SK-N-SH (cell line): ENCODE results near the gene IL1R2. TPM values are rescaled to one million over a fixed set of nuclear protein-coding genes. Genes with fewer than 3 reads are reported as not detected.

Experiments
- CTCF ChIA-PET: fragments of 300-600, 350-600 bp; formaldehyde crosslinking; extraction: SDS; loops from one replicate; lab custom pipeline; 2021; lab: Yijun Ruan, JAX
- POLR2A ChIA-PET: fragments of 350-600 bp; sonication (Branson Sonifier 250); formaldehyde crosslinking; extraction: SDS; loops from one replicate; lab custom pipeline; 2020; ENCODE audit warnings: antibody characterized with exemption, inconsistent platforms; lab: Yijun Ruan, JAX
- DNase-seq: peaks from one replicate; pipeline ENCODE4 v3.0.0; 2012
- H2AFZ ChIP-seq: fragments of 200-600 bp; sonication (generic); 2 replicates; pipeline ENCODE4 v1.8.1; 2016; ENCODE audit warnings: antibody characterized with exemption, mild to moderate bottlenecking, low read depth
- H3F3A ChIP-seq: fragments of 200-600 bp; sonication (generic); replicated peaks from 2 replicates; pipeline ENCODE3; 2016; ENCODE audit warnings: antibody characterized with exemption, mild to moderate bottlenecking; ENCODE audit not compliant: insufficient read depth
- H3K27ac ChIP-seq, 2 experiments: fragments of 200-500 bp in 1 of 2; fragments of 200-600 bp in 1 of 2; sonication (Bioruptor generic) in 1 of 2; sonication (generic), shearing (Covaris generic) in 1 of 2; 2 replicates each; pipeline versions ENCODE4 v1.5.1 to v1.6.1; 2014 to 2016; ENCODE audit warnings: low read depth in 2 of 2, inconsistent platforms in 1 of 2, low read length in 1 of 2, mild to moderate bottlenecking in 1 of 2, mixed read lengths in 1 of 2
- H3K27me3 ChIP-seq: fragments of 200-600 bp; sonication (generic), shearing (Covaris generic); 2 replicates; pipeline ENCODE4 v1.6.1; 2016; ENCODE audit warnings: mixed run types; ENCODE audit not compliant: insufficient read depth
- H3K36me3 ChIP-seq, 2 experiments: fragments of 200-500 bp in 1 of 2; fragments of 200-600 bp in 1 of 2; sonication (Bioruptor generic) in 1 of 2; sonication (generic) in 1 of 2; replicated peaks in 1 of 2; 2 replicates each; pipeline versions ENCODE3 to v1.5.1; 2014 to 2016; ENCODE audit warnings: low read length in 1 of 2, mild to moderate bottlenecking in 1 of 2; ENCODE audit not compliant: insufficient read depth in 2 of 2, control insufficient read depth in 1 of 2
- H3K4me1 ChIP-seq, 2 experiments: fragments of 200-500 bp in 1 of 2; fragments of 200-600 bp in 1 of 2; sonication (Bioruptor generic) in 1 of 2; sonication (generic), shearing (Covaris generic) in 1 of 2; 2 replicates each; pipeline versions ENCODE4 v1.5.1 to v1.6.1; 2014 to 2016; ENCODE audit warnings: low read depth in 1 of 2, low read length in 1 of 2, mixed run types in 1 of 2; ENCODE audit not compliant: insufficient read depth in 2 of 2, control insufficient read depth in 1 of 2
- H3K4me2 ChIP-seq: fragments of 200-600 bp; sonication (generic), shearing (Covaris generic); 2 replicates; pipeline ENCODE4 v1.6.1; 2017; ENCODE audit warnings: mixed run types
- H3K4me3 ChIP-seq, 2 experiments: fragments of 200-500 bp in 1 of 2; fragments of 200-600 bp in 1 of 2; sonication (Bioruptor generic) in 1 of 2; sonication (generic), shearing (Covaris generic) in 1 of 2; 2 replicates each; pipeline versions ENCODE4 v1.5.1 to v1.8.1; 2014 to 2016; ENCODE audit warnings: low read depth in 2 of 2, inconsistent platforms in 1 of 2, low read length in 1 of 2, mild to moderate bottlenecking in 1 of 2, mixed read lengths in 1 of 2, moderate library complexity in 1 of 2
- H3K79me2 ChIP-seq: fragments of 200-600 bp; sonication (generic); 2 replicates; pipeline ENCODE4 v1.8.1; 2017; ENCODE audit warnings: mild to moderate bottlenecking; ENCODE audit not compliant: insufficient read depth
- H3K9ac ChIP-seq: fragments of 200-600 bp; sonication (generic); 2 replicates; pipeline ENCODE4 v1.6.1; 2017; ENCODE audit warnings: mixed run types
- H3K9me2 ChIP-seq: fragments of 200-600 bp; sonication (generic); 2 replicates; pipeline ENCODE4 v1.6.1; 2017; ENCODE audit warnings: mixed run types
- H3K9me3 ChIP-seq: fragments of 200-600 bp; sonication (generic); 2 replicates; pipeline ENCODE4 v1.6.1; 2017; ENCODE audit warnings: mixed run types, mild to moderate bottlenecking, moderate library complexity
- H4K20me1 ChIP-seq: fragments of 200-600 bp; sonication (generic); 2 replicates; pipeline ENCODE4 v1.6.1; 2017; ENCODE audit warnings: mild to moderate bottlenecking, mixed run types; ENCODE audit not compliant: insufficient read depth
- CTCF ChIP-seq: fragments of 200-600 bp; sonication (generic); IDR thresholded peaks from 2 replicates; pipeline ENCODE4 v1.6.1; 2017; ENCODE audit warnings: antibody characterized with exemption, mild to moderate bottlenecking, moderate library complexity
- EZH2phosphoT487 ChIP-seq: fragments of 200-600 bp; sonication (generic); IDR thresholded peaks from 2 replicates; pipeline ENCODE4 v1.6.1; 2017; ENCODE audit warnings: low read depth, mixed run types, mild to moderate bottlenecking, antibody characterized with exemption, moderate library complexity, borderline replicate concordance
- FOSL2 ChIP-seq: IDR thresholded peaks from 2 replicates; pipeline ENCODE4 v1.4.0; 2012; ENCODE audit warnings: low read depth, mild to moderate bottlenecking, moderate library complexity, borderline replicate concordance
- FOXJ3 ChIP-seq: sonication (generic); formaldehyde crosslinking; IDR thresholded peaks from 2 replicates; pipeline ENCODE4 v1.5.1; 2020; ENCODE audit warnings: mild to moderate bottlenecking, missing genetic modification reagents
- FOXM1 ChIP-seq: IDR thresholded peaks from 2 replicates; pipeline ENCODE4 v1.4.0; 2012; ENCODE audit warnings: low read depth, mild to moderate bottlenecking
- GABPA ChIP-seq: IDR thresholded peaks from 2 replicates; pipeline ENCODE4 v1.4.0; 2012; ENCODE audit warnings: low read depth, mild to moderate bottlenecking
- JUND ChIP-seq: IDR thresholded peaks from 2 replicates; pipeline ENCODE4 v1.4.0; 2012
- MAX ChIP-seq: IDR thresholded peaks from 2 replicates; pipeline ENCODE4 v1.4.0; 2012; ENCODE audit warnings: low read depth
- MEF2A ChIP-seq: IDR thresholded peaks from 2 replicates; pipeline ENCODE4 v1.4.0; 2012; ENCODE audit warnings: low read depth, borderline replicate concordance
- POLR2AphosphoS5 ChIP-seq: IDR thresholded peaks from 2 replicates; pipeline ENCODE4 v1.6.1; 2012; ENCODE audit warnings: low read depth, low read length
- RAD21 ChIP-seq: IDR thresholded peaks from 2 replicates; pipeline ENCODE4 v1.6.1; 2012; ENCODE audit warnings: mild to moderate bottlenecking, low read length
- REST ChIP-seq: IDR thresholded peaks from 2 replicates; pipeline ENCODE4 v1.6.1; 2012; ENCODE audit warnings: mild to moderate bottlenecking, low read depth, low read length, moderate library complexity
- RFX5 ChIP-seq: IDR thresholded peaks from 2 replicates; pipeline ENCODE4 v1.6.1; 2012; ENCODE audit warnings: mild to moderate bottlenecking, improper control_type of control experiment, low read length
- SMC3 ChIP-seq: IDR thresholded peaks from 2 replicates; pipeline ENCODE4 v1.6.1; 2012; ENCODE audit warnings: low read depth, low read length, improper control_type of control experiment
- TCF12 ChIP-seq: IDR thresholded peaks from 2 replicates; pipeline ENCODE4 v1.4.0; 2012
- TEAD4 ChIP-seq: IDR thresholded peaks from 2 replicates; pipeline ENCODE4 v1.4.0; 2012; ENCODE audit warnings: mild to moderate bottlenecking, borderline replicate concordance; ENCODE audit not compliant: insufficient read depth
- USF1 ChIP-seq: IDR thresholded peaks from 2 replicates; pipeline ENCODE4 v1.4.0; 2012; ENCODE audit warnings: low read depth, borderline replicate concordance
- WGBS: methylation state at CpG from one replicate; pipeline ENCODE4 v1.1.6; 2017; ENCODE audit warnings: low lambda C conversion rate; 5-methylcytosine and 5-hydroxymethylcytosine counted together
- polyA plus RNA-seq, 3 experiments: library from polyadenylated mRNA; depleted of rRNA; stranded (reverse); fragments of >200 nt; gene quantifications; 2 replicates each; pipeline ENCODE4 v1.2.3, GENCODE V29; 2012

Gene IL1R2
- polyA plus RNA-seq, 1 of the 3 experiments (the other 2 are of a cell fraction) = 0.16 TPM

DNA sequence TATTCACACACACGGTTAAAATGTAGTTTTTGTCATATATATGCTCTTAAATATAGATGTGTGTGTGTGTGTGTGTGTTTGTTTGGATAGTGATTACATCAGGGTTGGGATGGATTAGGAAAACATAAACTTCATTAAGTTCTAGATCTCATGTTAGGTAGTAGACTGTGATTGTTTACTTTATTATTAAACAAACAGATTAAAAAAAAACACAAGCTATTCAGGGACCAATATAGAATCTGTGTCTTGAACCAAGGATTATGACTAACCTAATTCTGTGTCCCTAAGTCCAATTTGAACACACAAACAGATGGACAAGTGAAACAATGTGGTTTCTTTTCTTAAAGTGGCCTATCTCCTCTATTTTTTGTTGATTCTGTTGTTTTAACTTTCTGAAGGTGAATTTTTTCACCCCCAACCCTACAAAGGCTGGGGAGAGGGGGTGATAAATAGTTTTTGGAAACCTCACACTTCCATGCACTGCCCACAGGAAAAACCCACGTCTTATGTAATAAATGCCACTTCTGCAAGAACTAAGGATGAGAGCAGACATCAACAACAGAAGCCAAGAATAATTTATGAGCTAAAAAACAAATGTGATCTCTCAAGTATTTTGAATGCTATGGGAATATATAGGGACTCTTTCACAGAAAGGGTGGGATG lies 40.7 kb downstream of the IL1R2 start:
- Histone ChIP-seq H3K9me3 (no peaks in the 10 kb centered on the region), H3K4me3 (no peak overlapping the region), H3K27me3 (no peaks in the 10 kb centered on the region), H4K20me1 (no peaks in the 10 kb centered on the region), H3K9ac (no peak overlapping the region), H3K4me1 (peaks cover 0 to 14% of the 10 kb centered on the region in 2 experiments; a peak in 2 of 4 replicates), H2AFZ (peak overlapping the region; percentile 49; the same call in 1 of the 2 replicates), H3K4me2 (peak overlapping the region; percentile 31; the same call in 1 of the 2 replicates), H3K9me2 (no peaks in the 10 kb centered on the region), H3K79me2 (no peaks in the 10 kb centered on the region), H3F3A (peaks cover under 1% of the 10 kb centered on the region), H3K36me3 (no peaks in the 10 kb centered on the region), H3K27ac (no peak overlapping the region)
- POLR2A ChIA-PET = no interaction called here
- DNase-seq = no peak
- 39% methylated on average over 2 of the region's 2 CpGs for WGBS
- CTCF ChIA-PET = interaction anchor here (1.6 to 6.6 kb wide), 4 partner anchors 12 to 208 kb away, joined by 3 to 34 read pairs (median 10); no protein-coding TSS in a partner anchor
- TF ChIP-seq USF1 (no peak), SMC3 (no peak), TCF12 (no peak), GABPA (no peak), RFX5 (no peak), FOXJ3 (CRISPR knock-in tag) (no peak), FOSL2 (no peak), FOXM1 (no peak), MEF2A (no peak), TEAD4 (no peak), CTCF (no peak), MAX (no peak)

DNA sequence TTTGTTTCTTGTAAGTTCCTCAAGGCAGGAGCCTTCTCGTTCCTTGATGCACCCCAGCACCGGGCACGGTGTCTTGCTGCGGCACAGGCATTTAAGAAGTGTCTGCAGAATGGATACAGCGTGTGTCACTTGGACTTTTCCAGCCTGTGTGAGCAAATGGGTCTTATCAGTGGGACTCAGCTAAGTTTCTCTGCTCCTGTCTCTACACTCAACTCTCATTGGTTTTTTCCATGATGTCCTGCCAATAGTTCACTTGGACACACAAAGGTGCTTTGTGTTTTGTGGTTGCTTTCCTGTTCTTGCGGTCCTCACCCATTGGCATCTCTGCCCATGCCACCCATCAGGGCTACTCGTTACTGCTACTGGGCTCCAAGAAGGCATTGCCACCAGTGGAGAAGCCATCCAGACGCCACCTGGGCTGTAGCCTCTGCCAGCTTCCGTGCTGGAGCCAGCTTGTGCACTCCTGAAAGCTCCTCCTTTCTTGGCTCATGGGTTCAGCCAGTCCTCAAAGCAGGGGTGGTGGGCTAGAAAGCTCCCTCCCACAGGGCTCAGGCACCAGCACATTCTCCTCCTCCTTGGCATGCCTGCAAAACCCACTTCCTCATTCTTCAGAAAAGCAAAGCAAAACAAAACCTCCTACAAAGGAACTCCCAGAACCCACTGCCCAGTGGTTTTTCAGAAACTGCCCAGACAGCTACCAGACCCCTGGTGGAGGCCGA lies 41.4 kb downstream of the IL1R2 start:
- CTCF ChIA-PET = interaction anchor here (0.7 to 6.6 kb wide), 5 partner anchors 11 to 720 kb away, joined by 3 to 34 read pairs (median 5); no protein-coding TSS in a partner anchor
- Histone ChIP-seq H3K79me2 (no peaks in the 10 kb centered on the region), H3K4me3 (no peak overlapping the region), H3K9me2 (no peaks in the 10 kb centered on the region), H2AFZ (peak overlapping the region; percentile 49; the same call in 1 of the 2 replicates), H3K27ac (peak overlapping the region in 1 of 2 experiments; percentile 8; a peak in 1 of 4 replicates), H3K4me1 (peaks cover 0 to 12% of the 10 kb centered on the region in 2 experiments; a peak in 2 of 4 replicates), H3K4me2 (peak overlapping the region; percentile 31), H3K9ac (0 out of 2 replicates have a peak overlapping the region, but pooled peaks have one; percentile 16), H3K9me3 (no peaks in the 10 kb centered on the region), H4K20me1 (no peaks in the 10 kb centered on the region), H3F3A (peaks cover 8% of the 10 kb centered on the region), H3K36me3 (no peaks in the 10 kb centered on the region), H3K27me3 (no peaks in the 10 kb centered on the region)
- DNase-seq = no peak
- 50% methylated on average over 10 of the region's 10 CpGs for WGBS
- POLR2A ChIA-PET = no interaction called here
- TF ChIP-seq SMC3 = no peak
- TF ChIP-seq USF1 = no peak
- no peak for TF ChIP-seq GABPA
- no peak for TF ChIP-seq EZH2phosphoT487
- TF ChIP-seq JUND = no peak
- peak; percentile 24; the same call in 1 of the 2 replicates for TF ChIP-seq TCF12
- TF ChIP-seq REST = no peak
- TF ChIP-seq MAX = no peak
- peak; percentile 33; the same call in 1 of the 2 replicates for TF ChIP-seq POLR2AphosphoS5
- TF ChIP-seq RAD21 = no peak
